Endothelial cell (in vitro differentiated cells): Measurements from ENCODE around the gene C9orf152. TPM values are rescaled to one million over a fixed set of nuclear protein-coding genes. Genes with fewer than 3 reads are reported as not detected.
"Not testable (repeated sequence)": the region's sequence is repeated elsewhere in the genome, so short reads cannot be mapped to it uniquely, and the experiment has no call there.

Experiments
- DNase-seq: peaks from one replicate; pipeline ENCODE4 v3.0.0; 2021; ENCODE audit warnings: low spot score
- H3K27ac Mint-ChIP-seq: one replicate; pipeline ENCODE4 v1.8.0; 2021; ENCODE audit warnings: mixed read lengths, inconsistent platforms; ENCODE audit not compliant: unreplicated experiment
- H3K27me3 Mint-ChIP-seq: one replicate; pipeline ENCODE4 v1.8.0; 2021; ENCODE audit warnings: mild to moderate bottlenecking, moderate library complexity, mixed read lengths, inconsistent platforms; ENCODE audit not compliant: unreplicated experiment
- H3K36me3 Mint-ChIP-seq: one replicate; pipeline ENCODE4 v1.8.0; 2021; ENCODE audit warnings: mild to moderate bottlenecking, low read depth, mixed read lengths, inconsistent platforms; ENCODE audit not compliant: unreplicated experiment
- H3K4me1 Mint-ChIP-seq: one replicate; pipeline ENCODE4 v1.8.0; 2021; ENCODE audit warnings: mild to moderate bottlenecking, mixed read lengths, inconsistent platforms; ENCODE audit not compliant: unreplicated experiment
- H3K4me3 Mint-ChIP-seq: one replicate; pipeline ENCODE4 v1.8.0; 2021; ENCODE audit warnings: mild to moderate bottlenecking, mixed read lengths, inconsistent platforms; ENCODE audit not compliant: unreplicated experiment
- H3K9me3 Mint-ChIP-seq: one replicate; pipeline ENCODE4 v1.8.0; 2021; ENCODE audit warnings: mixed read lengths, inconsistent platforms; ENCODE audit not compliant: unreplicated experiment
- total RNA-seq: library from RNA; stranded (reverse); fragmentation: NEBNext Ultra II Directional; extraction: Animal tissue kit (Norgen Biotek cat#: 25700); gene quantifications from one replicate; pipeline ENCODE4 v1.2.1, GENCODE V29; 2021; ENCODE audit not compliant: unreplicated experiment
- TF ChIP-seq, protein P1 (sequence below): fragments of 200-600 bp; sonication (generic); IDR thresholded peaks from one replicate; pipeline ENCODE4 v1.5.0; 2021; ENCODE audit warnings: antibody characterized with exemption; ENCODE audit not compliant: unreplicated experiment

The C9orf152 gene
- total RNA-seq, 1 donor from 2014 or later, result not detected

DNA sequence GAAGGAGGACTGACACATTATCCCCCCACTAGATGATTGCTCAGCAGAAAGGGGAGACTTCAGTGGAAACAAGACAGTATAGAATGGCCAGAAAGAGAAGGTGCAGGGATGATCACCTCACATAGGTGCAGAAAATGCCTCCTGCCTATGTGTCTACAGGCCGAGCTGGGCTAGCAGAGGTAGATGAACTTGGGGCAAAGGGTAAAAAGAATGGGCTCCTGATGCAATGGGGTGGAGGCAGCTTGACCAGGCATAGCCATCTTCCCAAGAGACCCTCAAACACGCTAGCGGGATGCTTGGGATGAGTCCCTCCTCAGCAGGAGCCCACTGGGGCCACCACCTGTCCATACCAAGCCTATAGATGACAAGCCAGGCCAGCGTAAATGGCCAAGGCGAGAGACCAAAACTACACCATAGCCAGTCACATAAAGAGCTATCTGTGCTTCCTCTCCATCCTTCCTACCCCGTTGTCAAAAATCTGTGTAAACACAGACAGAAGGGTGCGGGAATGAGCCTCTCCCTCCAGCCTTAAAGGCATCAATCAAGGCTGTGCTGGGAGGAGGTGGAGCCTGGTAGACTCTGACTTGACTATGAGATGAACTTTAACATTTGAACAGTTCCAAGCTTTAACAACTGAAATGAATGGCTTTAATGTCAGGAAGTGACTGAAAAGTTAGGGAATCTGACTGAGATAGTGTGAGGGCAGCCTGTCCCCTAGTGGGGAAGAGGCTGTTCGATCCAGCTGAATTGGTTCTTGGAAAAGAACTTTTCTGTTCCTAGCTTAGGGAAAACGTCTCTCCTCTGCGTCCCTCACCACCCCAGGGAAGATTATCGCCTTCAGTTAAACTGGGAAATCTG, 10.4 kb downstream of the C9orf152 start:
- Mint-ChIP-seq H3K4me3 (no peak overlapping the region), H3K9me3 (no peaks in the 10 kb centered on the region), H3K27me3 (peaks cover 1% of the 10 kb centered on the region), H3K27ac (no peak overlapping the region), H3K4me1 (peaks cover 10% of the 10 kb centered on the region), H3K36me3 (no peaks in the 10 kb centered on the region)
- DNase-seq, result no peak
- TF ChIP-seq, protein P1, sequence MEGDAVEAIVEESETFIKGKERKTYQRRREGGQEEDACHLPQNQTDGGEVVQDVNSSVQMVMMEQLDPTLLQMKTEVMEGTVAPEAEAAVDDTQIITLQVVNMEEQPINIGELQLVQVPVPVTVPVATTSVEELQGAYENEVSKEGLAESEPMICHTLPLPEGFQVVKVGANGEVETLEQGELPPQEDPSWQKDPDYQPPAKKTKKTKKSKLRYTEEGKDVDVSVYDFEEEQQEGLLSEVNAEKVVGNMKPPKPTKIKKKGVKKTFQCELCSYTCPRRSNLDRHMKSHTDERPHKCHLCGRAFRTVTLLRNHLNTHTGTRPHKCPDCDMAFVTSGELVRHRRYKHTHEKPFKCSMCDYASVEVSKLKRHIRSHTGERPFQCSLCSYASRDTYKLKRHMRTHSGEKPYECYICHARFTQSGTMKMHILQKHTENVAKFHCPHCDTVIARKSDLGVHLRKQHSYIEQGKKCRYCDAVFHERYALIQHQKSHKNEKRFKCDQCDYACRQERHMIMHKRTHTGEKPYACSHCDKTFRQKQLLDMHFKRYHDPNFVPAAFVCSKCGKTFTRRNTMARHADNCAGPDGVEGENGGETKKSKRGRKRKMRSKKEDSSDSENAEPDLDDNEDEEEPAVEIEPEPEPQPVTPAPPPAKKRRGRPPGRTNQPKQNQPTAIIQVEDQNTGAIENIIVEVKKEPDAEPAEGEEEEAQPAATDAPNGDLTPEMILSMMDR, result no peak

DNA sequence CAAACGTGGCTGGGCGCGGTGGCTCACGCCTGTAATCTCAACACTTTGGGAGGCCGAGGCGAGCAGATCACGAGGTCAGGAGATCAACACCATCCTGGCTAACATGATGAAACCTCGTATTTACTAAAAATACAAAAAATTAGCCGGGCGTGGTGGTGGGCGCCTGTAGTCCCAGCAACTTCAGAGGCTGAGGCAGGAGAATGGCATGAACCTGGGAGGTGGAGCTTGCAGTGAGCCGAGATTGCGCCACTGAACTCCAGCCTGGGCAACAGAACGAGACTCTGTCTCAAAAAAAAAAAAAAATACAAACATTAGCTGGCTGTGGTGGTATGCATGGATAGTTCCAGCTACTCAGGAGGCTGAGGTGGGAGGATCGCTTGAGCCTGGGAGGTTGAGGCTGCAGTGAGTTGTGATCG, 11.9 kb downstream of the C9orf152 start:
- H3K4me1 Mint-ChIP-seq, result peaks cover 10% of the 10 kb centered on the region
- not testable (repeated sequence) for H3K27ac Mint-ChIP-seq, H3K36me3 Mint-ChIP-seq, H3K4me3 Mint-ChIP-seq, H3K27me3 Mint-ChIP-seq, H3K9me3 Mint-ChIP-seq, DNase-seq

DNA sequence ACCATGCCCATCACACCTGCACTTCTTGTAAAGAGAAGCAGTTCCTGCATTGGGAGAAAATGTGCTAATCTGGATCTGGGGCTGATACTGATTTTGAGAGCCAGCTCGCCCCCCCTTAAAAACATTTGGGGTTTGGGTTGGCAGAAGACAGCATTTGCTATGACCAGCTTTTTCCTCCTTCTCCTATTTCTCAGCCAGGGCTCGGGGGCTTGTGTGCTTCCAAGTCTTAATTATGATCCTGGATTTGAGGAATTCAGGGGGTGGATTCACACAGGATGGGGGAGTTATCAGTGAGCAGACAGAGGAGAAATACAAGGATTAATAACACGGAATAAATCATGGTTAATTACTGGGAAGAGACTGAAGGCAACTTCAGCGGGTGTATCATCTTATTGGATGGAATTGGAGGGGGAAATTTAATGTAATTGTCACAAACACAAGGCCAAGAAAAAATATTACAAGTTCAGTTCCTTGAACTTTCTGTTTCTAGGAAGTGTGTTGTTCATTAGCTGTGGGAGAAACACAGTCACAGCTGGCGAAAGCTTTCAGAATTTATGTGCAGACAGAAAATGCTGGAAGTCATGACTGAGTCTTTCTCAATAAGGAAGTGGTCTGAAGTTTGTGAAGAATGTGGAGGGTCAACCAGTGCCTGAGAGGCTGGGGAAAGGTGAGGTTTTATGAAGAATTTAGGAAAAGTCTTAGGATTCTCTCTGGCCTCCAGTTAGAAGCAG, 15.3 kb downstream of the C9orf152 start:
- H3K4me3 Mint-ChIP-seq, result no peak overlapping the region
- peaks cover 2% of the 10 kb centered on the region for H3K27me3 Mint-ChIP-seq
- H3K9me3 Mint-ChIP-seq, result no peaks in the 10 kb centered on the region
- DNase-seq, result no peak
- no peak overlapping the region for H3K27ac Mint-ChIP-seq
- peaks cover 5% of the 10 kb centered on the region for H3K4me1 Mint-ChIP-seq
- TF ChIP-seq, protein P1, result no peak
- H3K36me3 Mint-ChIP-seq, result no peaks in the 10 kb centered on the region

DNA sequence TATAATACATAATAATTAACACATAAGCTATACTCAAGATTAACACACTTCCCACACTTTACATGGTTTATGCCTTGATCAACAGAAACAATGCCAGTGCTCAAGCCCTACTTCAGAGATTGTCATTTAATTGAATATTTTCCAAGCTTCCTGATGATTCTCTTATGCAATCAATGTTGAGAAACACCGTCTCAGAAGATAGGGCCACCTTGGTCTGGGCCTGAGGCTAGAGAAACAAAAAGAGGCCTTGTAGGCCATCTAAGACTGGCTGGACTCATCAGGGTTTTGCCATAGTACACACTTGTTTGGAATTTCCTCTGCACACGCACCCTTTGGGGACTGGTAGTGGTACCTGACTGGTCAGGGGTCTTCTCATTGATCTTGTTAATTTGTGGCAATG, 16.3 kb downstream of the C9orf152 start:
- TF ChIP-seq, protein P1, result no peak
- Mint-ChIP-seq H3K36me3 (no peaks in the 10 kb centered on the region), H3K27me3 (peaks cover 2% of the 10 kb centered on the region), H3K4me3 (no peak overlapping the region), H3K27ac (no peak overlapping the region), H3K4me1 (peaks cover 5% of the 10 kb centered on the region), H3K9me3 (no peaks in the 10 kb centered on the region)
- no peak for DNase-seq

DNA sequence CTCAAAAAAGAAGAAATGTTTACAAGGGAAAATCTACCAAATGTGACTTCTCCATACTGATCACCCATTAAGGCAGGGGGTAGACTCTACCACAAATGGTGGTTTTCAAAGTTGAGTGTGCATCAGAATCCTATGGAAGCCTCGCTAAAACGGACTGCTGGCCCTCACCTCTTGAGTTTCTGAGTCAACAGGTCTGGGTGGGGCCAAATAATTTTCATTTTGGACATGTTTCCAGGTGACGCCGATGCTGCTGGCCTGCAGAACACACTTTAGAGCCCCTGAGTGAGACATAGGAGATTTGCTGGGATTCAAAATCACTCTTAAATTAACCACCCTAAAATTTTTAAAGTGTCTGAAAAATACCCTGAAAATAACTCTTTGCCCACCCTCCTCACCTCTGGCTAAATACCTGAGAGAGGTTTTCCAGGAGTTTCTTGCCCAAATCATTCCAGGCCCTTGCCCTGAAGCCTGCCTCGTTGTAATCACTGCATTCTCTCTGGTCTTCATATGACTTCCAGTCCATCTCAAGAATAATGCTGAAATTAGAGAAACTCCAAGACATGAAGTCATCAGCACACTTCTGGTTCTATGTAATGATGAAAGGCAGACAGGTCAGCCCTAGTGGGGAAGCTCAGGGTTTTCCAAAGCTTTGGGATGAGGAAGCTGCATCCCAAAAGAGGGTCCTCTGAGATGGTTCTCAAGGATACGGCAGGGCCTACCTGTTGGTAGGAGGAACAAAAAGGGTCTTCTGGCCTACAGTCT, 18.2 kb downstream of the C9orf152 start:
- H3K36me3 Mint-ChIP-seq, result no peaks in the 10 kb centered on the region
- H3K4me3 Mint-ChIP-seq, result no peak overlapping the region
- TF ChIP-seq, protein P1, result no peak
- H3K4me1 Mint-ChIP-seq, result peaks cover 5% of the 10 kb centered on the region
- H3K9me3 Mint-ChIP-seq, result no peaks in the 10 kb centered on the region
- no peak for DNase-seq
- peaks cover 2% of the 10 kb centered on the region for H3K27me3 Mint-ChIP-seq
- H3K27ac Mint-ChIP-seq, result no peak overlapping the region
